Measurements from ENCODE around the gene GRIA1.

Gene GRIA1

GRCh38 chr5:153745778-153746395 lies 255.4 kb downstream of the GRIA1 start:
- no peak for DNase-seq

GRCh38 chr5:153746440-153746839 lies 256.0 kb downstream of the GRIA1 start:
- no peak for DNase-seq

GRCh38 chr5:153748823-153749222 lies 258.4 kb downstream of the GRIA1 start:
- no peak for DNase-seq

- DNase-seq, result peak; percentile 54
Measured at GRCh38 chr5:153749960-153750359, 259.5 kb downstream of the GRIA1 start.

GRCh38 chr5:153751251-153751650 lies 260.8 kb downstream of the GRIA1 start:
- DNase-seq, result no peak

GRCh38 chr5:153752890-153753289 lies 262.4 kb downstream of the GRIA1 start:
- DNase-seq, result no peak

GRCh38 chr5:153753645-153754432 lies 263.4 kb downstream of the GRIA1 start:
- DNase-seq, result peak; percentile 25

- no peak for DNase-seq
Measured at GRCh38 chr5:153755913-153756500, 265.5 kb downstream of the GRIA1 start.

- peak; percentile 41 for DNase-seq
Measured at GRCh38 chr5:153756540-153756939, 266.1 kb downstream of the GRIA1 start.

GRCh38 chr5:153765987-153766386 lies 275.5 kb downstream of the GRIA1 start:
- DNase-seq, result no peak

GRCh38 chr5:153767221-153768188 lies 277.0 kb downstream of the GRIA1 start:
- DNase-seq, result no peak

- DNase-seq, result no peak
Measured at GRCh38 chr5:153770066-153770465, 279.6 kb downstream of the GRIA1 start.

- peak; percentile 7 for DNase-seq
Measured at GRCh38 chr5:153774686-153775085, 284.2 kb downstream of the GRIA1 start.

GRCh38 chr5:153775923-153776322 lies 285.5 kb downstream of the GRIA1 start:
- no peak for DNase-seq

GRCh38 chr5:153777681-153778581 lies 287.5 kb downstream of the GRIA1 start:
- no peak for DNase-seq

- no peak for DNase-seq
Measured at GRCh38 chr5:153779836-153780235, 289.4 kb downstream of the GRIA1 start.

GRCh38 chr5:153780876-153781705 lies 290.6 kb downstream of the GRIA1 start:
- no peak for DNase-seq

GRCh38 chr5:153782589-153783361 lies 292.3 kb downstream of the GRIA1 start:
- DNase-seq, result no peak

GRCh38 chr5:153783362-153783658 lies 292.8 kb downstream of the GRIA1 start:
- no peak for DNase-seq

GRCh38 chr5:153784277-153784676 lies 293.8 kb downstream of the GRIA1 start:
- DNase-seq, result no peak

Data from NCI-H446 treated with DMSO at 0.1 percent for 48 hours (cell line).